Loucy (cell line): ENCODE results near the gene DNMT1.

Source experiments
- CTCF ChIP-seq: fragments of 200-600 bp; sonication (generic); conservative IDR thresholded peaks from 2 replicates; pipeline ENCODE4 v1.5.1; 2014; ENCODE audit warnings: mild to moderate bottlenecking, antibody characterized with exemption, low read length
- EZH2phosphoT487 ChIP-seq: fragments of 200-600 bp; IDR thresholded peaks from 2 replicates; pipeline ENCODE4 v1.6.1; 2018; ENCODE audit warnings: antibody characterized with exemption, mild to moderate bottlenecking, moderate library complexity, borderline replicate concordance

- no peak for TF ChIP-seq CTCF
- no peak for TF ChIP-seq EZH2phosphoT487
Observed at GRCh38 chr19:10166046-10166445, 28.7 kb downstream of the DNMT1 start.
